SU-DHL-6 (cell line): ENCODE data around the gene MAP7.

Experiments used
- EZH2phosphoT487 ChIP-seq: fragments of 200-600 bp; sonication (generic), shearing (Covaris generic); conservative IDR thresholded peaks from 2 replicates; pipeline ENCODE4 v1.6.1; 2018; ENCODE audit warnings: mild to moderate bottlenecking, antibody characterized with exemption, low read length, moderate library complexity, mixed read lengths
- TF ChIP-seq, protein P1 (sequence below): fragments of 200-600 bp; sonication (generic); IDR thresholded peaks from one replicate; pipeline ENCODE4 v1.5.1; 2017; ENCODE audit warnings: antibody characterized with exemption, mild to moderate bottlenecking, low read length, moderate library complexity; ENCODE audit not compliant: insufficient read depth, poor library complexity, severe bottlenecking

DNA sequence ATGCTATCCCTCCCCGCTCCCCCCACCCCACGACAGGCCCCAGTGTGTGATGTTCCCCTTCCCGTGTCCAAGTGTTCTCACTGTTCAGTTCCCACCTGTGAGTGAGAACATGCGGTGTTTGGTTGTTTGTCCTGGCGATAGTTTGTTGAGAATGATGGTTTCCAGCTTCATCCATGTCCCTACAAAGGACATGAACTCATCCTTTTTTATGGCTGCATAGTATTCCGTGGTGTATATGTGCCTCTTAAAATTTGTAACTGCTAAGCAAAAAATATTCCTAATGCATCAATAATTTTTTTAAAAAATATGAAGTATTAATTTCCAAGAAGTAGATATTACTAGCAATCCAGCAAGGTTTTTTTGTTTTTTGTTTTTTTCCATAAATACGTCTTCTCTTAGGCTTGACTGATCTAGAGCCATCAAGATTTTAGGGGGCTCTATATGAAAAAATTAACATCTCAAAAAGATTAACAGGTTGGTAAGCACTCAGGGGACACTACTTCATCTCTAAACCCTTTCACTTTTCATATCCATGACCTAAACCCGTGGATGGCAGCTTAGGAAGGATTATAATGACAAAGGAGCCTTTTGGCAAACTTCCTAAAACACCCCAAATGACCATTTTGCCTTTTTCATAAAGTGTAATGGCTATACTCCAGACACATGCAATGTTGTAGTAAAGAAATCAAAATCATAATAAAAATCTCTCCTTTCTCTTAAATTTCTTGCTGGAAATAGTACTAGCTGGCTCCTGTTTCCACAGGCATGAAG, 14.2 kb downstream of the MAP7 start:
- no peak for TF ChIP-seq EZH2phosphoT487
- TF ChIP-seq, protein P1, sequence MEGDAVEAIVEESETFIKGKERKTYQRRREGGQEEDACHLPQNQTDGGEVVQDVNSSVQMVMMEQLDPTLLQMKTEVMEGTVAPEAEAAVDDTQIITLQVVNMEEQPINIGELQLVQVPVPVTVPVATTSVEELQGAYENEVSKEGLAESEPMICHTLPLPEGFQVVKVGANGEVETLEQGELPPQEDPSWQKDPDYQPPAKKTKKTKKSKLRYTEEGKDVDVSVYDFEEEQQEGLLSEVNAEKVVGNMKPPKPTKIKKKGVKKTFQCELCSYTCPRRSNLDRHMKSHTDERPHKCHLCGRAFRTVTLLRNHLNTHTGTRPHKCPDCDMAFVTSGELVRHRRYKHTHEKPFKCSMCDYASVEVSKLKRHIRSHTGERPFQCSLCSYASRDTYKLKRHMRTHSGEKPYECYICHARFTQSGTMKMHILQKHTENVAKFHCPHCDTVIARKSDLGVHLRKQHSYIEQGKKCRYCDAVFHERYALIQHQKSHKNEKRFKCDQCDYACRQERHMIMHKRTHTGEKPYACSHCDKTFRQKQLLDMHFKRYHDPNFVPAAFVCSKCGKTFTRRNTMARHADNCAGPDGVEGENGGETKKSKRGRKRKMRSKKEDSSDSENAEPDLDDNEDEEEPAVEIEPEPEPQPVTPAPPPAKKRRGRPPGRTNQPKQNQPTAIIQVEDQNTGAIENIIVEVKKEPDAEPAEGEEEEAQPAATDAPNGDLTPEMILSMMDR, result no peak
